Vagina (tissue), 2 donors: ENCODE measurements around the gene GRIK3. TPM values are rescaled to one million over a fixed set of nuclear protein-coding genes. Genes with fewer than 3 reads are reported as not detected.

Source experiments
- DNase-seq, 2 donors: peaks; one replicate each; pipeline ENCODE4 v3.0.0-alpha.2; 2017; ENCODE audit errors: extremely low spot score in 2 of 2
- H3K27ac ChIP-seq: fragments of 200-600 bp; sonication (generic); one replicate; pipeline ENCODE4 v1.5.1; 2019
- H3K27me3 ChIP-seq: fragments of 200-600 bp; sonication (generic); one replicate; pipeline ENCODE4 v1.5.1; 2019
- H3K36me3 ChIP-seq, 2 donors: fragments of 200-600 bp; sonication (generic); one replicate each; pipeline ENCODE4 v1.5.1; 2017 to 2019
- H3K4me1 ChIP-seq: fragments of 200-600 bp; sonication (generic); one replicate; pipeline ENCODE4 v1.5.1; 2019
- H3K4me3 ChIP-seq, 2 donors: fragments of 200-600 bp; sonication (generic); 1 replicate in 1 of 2; 2 replicates in 1 of 2; pipeline ENCODE4 v1.5.1; 2016 to 2019
- H3K9me3 ChIP-seq: fragments of 200-600 bp; sonication (generic); one replicate; pipeline ENCODE4 v1.5.1; 2019
- CTCF ChIP-seq, 3 experiments: fragments of 450-650 bp in 2 of 3; fragments of 200-600 bp in 1 of 3; sonication (generic) in 1 of 3; IDR thresholded peaks; one replicate each; pipeline ENCODE4 v1.5.1; 2017 to 2019; ENCODE audit warnings: antibody characterized with exemption in 3 of 3, mild to moderate bottlenecking in 2 of 3, moderate library complexity in 2 of 3
- POLR2A ChIP-seq, 2 donors: fragments of 450-650 bp; IDR thresholded peaks; one replicate each; pipeline ENCODE4 v1.6.1; 2017; ENCODE audit warnings: antibody characterized with exemption in 2 of 2, mild to moderate bottlenecking in 2 of 2, moderate library complexity in 2 of 2
- POLR2AphosphoS5 ChIP-seq, 2 donors: sonication (generic); formaldehyde crosslinking; IDR thresholded peaks; one replicate each; pipeline ENCODE4 v1.9.0; 2017; ENCODE audit warnings: antibody characterized with exemption in 2 of 2, mild to moderate bottlenecking in 2 of 2, low read depth in 1 of 2; ENCODE audit not compliant: insufficient read depth in 1 of 2
- intact Hi-C: fragments of 100-400 bp; cut with DNase I; formaldehyde crosslinking; loops from one replicate; pipeline ENCODE4 v1.15.1; 2023
- total RNA-seq: library from RNA; depleted of rRNA; stranded (reverse); fragments of >200 nt; gene quantifications from one replicate; pipeline ENCODE4 v1.2.3, GENCODE V29; 2016

The GRIK3 gene
- total RNA-seq, 1 donor from 2014 or later, result 0.74 TPM

- no peaks in the 10 kb centered on the region for H3K9me3 ChIP-seq
- H3K27me3 ChIP-seq, result no peaks in the 10 kb centered on the region
- H3K4me3 ChIP-seq, result no peak overlapping the region
- H3K36me3 ChIP-seq, result no peaks in the 10 kb centered on the region
- H3K27ac ChIP-seq, result no peak overlapping the region
- H3K4me1 ChIP-seq, result no peaks in the 10 kb centered on the region
- TF ChIP-seq POLR2A (IDR thresholded peaks at IDR 0.05) (no peak), POLR2AphosphoS5 (IDR thresholded peaks at IDR 0.05; ENCODE audit: insufficient read depth in 1 of 2, low read depth in 1 of 2) (no peak), CTCF (IDR thresholded peaks at IDR 0.05) (no peak)
- no peak for DNase-seq
- intact Hi-C loops, result no loop called here
Measured at GRCh38 chr1:37012226-37012625, 22.1 kb downstream of the GRIK3 start.

- no peaks in the 10 kb centered on the region for H3K4me1 ChIP-seq
- H3K27me3 ChIP-seq, result no peaks in the 10 kb centered on the region
- H3K36me3 ChIP-seq, result no peaks in the 10 kb centered on the region
- intact Hi-C loops, result no loop called here
- H3K9me3 ChIP-seq, result no peaks in the 10 kb centered on the region
- H3K27ac ChIP-seq, result no peak overlapping the region
- TF ChIP-seq POLR2AphosphoS5 (IDR thresholded peaks at IDR 0.05; ENCODE audit: insufficient read depth in 1 of 2, low read depth in 1 of 2) (no peak), POLR2A (IDR thresholded peaks at IDR 0.05) (no peak), CTCF (IDR thresholded peaks at IDR 0.05) (no peak)
- H3K4me3 ChIP-seq, result no peak overlapping the region
- DNase-seq, result no peak
Measured at GRCh38 chr1:37010011-37010410, 24.3 kb downstream of the GRIK3 start.

DNA sequence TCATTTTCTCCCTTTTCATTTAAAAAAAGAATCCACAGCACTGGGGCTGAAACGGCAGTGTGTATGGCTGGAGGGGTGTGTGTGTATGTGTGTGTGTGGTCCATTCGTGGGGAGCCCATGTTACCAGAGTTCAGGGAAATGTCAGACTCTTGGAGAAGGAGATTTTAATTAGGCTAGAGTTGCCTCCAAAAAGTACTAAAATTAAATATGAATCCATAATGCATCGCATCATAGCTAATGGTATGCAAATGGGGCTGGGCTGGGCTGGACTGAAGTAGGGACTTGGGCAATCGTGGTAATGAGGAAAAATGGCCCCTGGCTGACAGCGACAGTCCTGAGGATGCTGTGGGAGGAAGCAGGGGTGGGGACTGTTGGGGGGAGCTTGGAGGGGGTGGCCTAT, 24.8 kb downstream of the GRIK3 start:
- Histone ChIP-seq H3K9me3 (no peaks in the 10 kb centered on the region), H3K36me3 (no peaks in the 10 kb centered on the region), H3K27ac (no peak overlapping the region), H3K4me1 (no peaks in the 10 kb centered on the region), H3K27me3 (no peaks in the 10 kb centered on the region), H3K4me3 (no peak overlapping the region)
- intact Hi-C loops, result no loop called here
- DNase-seq, result no peak
- TF ChIP-seq CTCF (IDR thresholded peaks at IDR 0.05), result no peak
- no peak for TF ChIP-seq POLR2AphosphoS5 (IDR thresholded peaks at IDR 0.05; ENCODE audit: insufficient read depth in 1 of 2, low read depth in 1 of 2)
- no peak for TF ChIP-seq POLR2A (IDR thresholded peaks at IDR 0.05)

- no peak overlapping the region for H3K4me3 ChIP-seq
- no peaks in the 10 kb centered on the region for H3K4me1 ChIP-seq
- no peak overlapping the region for H3K27ac ChIP-seq
- TF ChIP-seq POLR2A (IDR thresholded peaks at IDR 0.05) (no peak), CTCF (IDR thresholded peaks at IDR 0.05) (no peak), POLR2AphosphoS5 (IDR thresholded peaks at IDR 0.05; ENCODE audit: insufficient read depth in 1 of 2, low read depth in 1 of 2) (no peak)
- intact Hi-C loops, result no loop called here
- no peaks in the 10 kb centered on the region for H3K27me3 ChIP-seq
- DNase-seq, result no peak
- H3K36me3 ChIP-seq, result no peaks in the 10 kb centered on the region
- H3K9me3 ChIP-seq, result no peaks in the 10 kb centered on the region
Measured at GRCh38 chr1:37006132-37006868, 28.0 kb downstream of the GRIK3 start.

DNA sequence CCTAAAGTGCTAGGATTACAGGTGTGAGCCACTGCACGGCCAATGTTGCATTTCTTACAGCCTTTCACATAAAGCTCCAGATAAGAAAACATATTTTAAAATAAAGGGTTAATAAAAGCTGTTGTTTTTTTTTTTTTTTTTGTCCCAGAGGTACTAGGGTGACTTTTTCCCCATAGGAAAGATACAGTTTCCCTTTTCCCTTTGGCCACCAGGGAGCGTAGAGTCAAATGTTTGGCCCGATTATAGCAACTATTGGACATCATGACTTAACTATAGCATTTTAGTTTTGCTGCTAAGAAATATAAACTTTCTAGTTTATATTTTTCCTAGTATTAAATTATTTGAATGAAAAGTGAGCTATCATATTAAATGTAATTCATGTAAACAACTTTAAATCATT, 31.4 kb downstream of the GRIK3 start:
- Histone ChIP-seq H3K27ac (no peak overlapping the region), H3K36me3 (no peaks in the 10 kb centered on the region), H3K4me1 (no peaks in the 10 kb centered on the region), H3K27me3 (no peaks in the 10 kb centered on the region), H3K4me3 (no peak overlapping the region), H3K9me3 (no peaks in the 10 kb centered on the region)
- TF ChIP-seq POLR2A (IDR thresholded peaks at IDR 0.05) (no peak), CTCF (IDR thresholded peaks at IDR 0.05) (no peak), POLR2AphosphoS5 (IDR thresholded peaks at IDR 0.05; ENCODE audit: insufficient read depth in 1 of 2, low read depth in 1 of 2) (no peak)
- intact Hi-C loops, result no loop called here
- DNase-seq, result no peak
